GM18520 (cell line): ENCODE measurements around the gene PSMD14.

Experiments used
- ATAC-seq: cut with Tn5 transposase; IDR thresholded peaks from one replicate; pipeline ENCODE4 v1.9.1; 2021; ENCODE audit not compliant: unreplicated experiment

The PSMD14 gene

GRCh38 chr2:161434118-161434517 lies 125.9 kb downstream of the PSMD14 start:
- ATAC-seq = no peak

GRCh38 chr2:161436411-161436810 lies 128.2 kb downstream of the PSMD14 start:
- ATAC-seq = no peak

DNA sequence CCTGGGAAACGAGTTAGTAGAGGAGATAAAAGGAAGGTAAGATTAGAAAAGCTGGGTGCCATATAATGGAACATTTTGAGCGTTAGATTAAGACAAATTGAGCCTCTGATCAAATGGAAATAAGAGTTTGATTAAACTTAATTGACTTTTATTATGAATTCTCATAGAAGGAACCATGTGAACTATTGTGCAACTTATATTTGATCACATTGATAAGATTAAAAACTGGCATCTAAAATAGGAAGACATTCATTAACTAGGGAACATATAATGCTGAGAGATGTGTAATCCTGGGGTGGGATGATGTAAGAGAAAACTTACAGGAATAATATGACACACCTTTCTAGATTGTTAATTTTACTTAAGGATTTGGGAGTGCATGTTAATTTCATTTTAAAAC lies 130.4 kb downstream of the PSMD14 start:
- no peak for ATAC-seq

GRCh38 chr2:161445097-161445496 lies 136.9 kb downstream of the PSMD14 start:
- ATAC-seq = no peak

GRCh38 chr2:161448431-161448830 lies 140.2 kb downstream of the PSMD14 start:
- ATAC-seq = no peak
